Stomach (tissue), 9 donors: ENCODE measurements around the gene HDAC3. TPM values are rescaled to one million over a fixed set of nuclear protein-coding genes. Genes with fewer than 3 reads are reported as not detected.
A peak's percentile ranks its signal among the peaks of the same experiment; 100 is the strongest.

Experiments
- DNase-seq, 2 donors: peaks; one replicate each; pipeline versions ENCODE4 v3.0.0 to v3.0.0-alpha.2; 2013 to 2019
- H3K27ac ChIP-seq, 5 donors: fragments of 200-600 bp in 4 of 5; sonication (generic) in 4 of 5; one replicate each; pipeline ENCODE4 v1.5.1; 2013 to 2019; ENCODE audit warnings: mild to moderate bottlenecking in 1 of 5, moderate library complexity in 1 of 5
- H3K27me3 ChIP-seq, 3 donors: fragments of 200-600 bp; sonication (generic); one replicate each; pipeline ENCODE4 v1.5.1; 2017 to 2019; ENCODE audit warnings: mixed run types in 1 of 3
- H3K36me3 ChIP-seq, 4 donors: fragments of 200-600 bp; sonication (generic); 1 replicate in 3 of 4; 2 replicates in 1 of 4; pipeline ENCODE4 v1.5.1; 2016 to 2019
- H3K4me1 ChIP-seq, 4 donors: fragments of 200-600 bp; sonication (generic); one replicate each; pipeline ENCODE4 v1.5.1; 2016 to 2019
- H3K4me3 ChIP-seq, 4 donors: fragments of 200-600 bp; sonication (generic) in 3 of 4; one replicate each; pipeline ENCODE4 v1.5.1; 2016 to 2019; ENCODE audit warnings: mild to moderate bottlenecking in 1 of 4
- H3K9me3 ChIP-seq, 4 donors: fragments of 200-600 bp; sonication (generic); one replicate each; pipeline ENCODE4 v1.5.1; 2016 to 2019
- EP300 ChIP-seq: sonication (generic); formaldehyde crosslinking; IDR thresholded peaks from one replicate; pipeline ENCODE4 v1.6.1; 2017; ENCODE audit warnings: antibody characterized with exemption
- POLR2A ChIP-seq, 4 donors: fragments of 450-650 bp; IDR thresholded peaks; one replicate each; pipeline ENCODE4 v1.6.1; 2016; ENCODE audit warnings: antibody characterized with exemption in 4 of 4, control low read depth in 2 of 4, mild to moderate bottlenecking in 1 of 4, moderate library complexity in 1 of 4
- POLR2AphosphoS5 ChIP-seq, 3 donors: sonication (generic); formaldehyde crosslinking; IDR thresholded peaks; one replicate each; pipeline ENCODE4 v1.6.1; 2016; ENCODE audit warnings: antibody characterized with exemption in 3 of 3
- WGBS, 5 donors: extraction: QIAGEN DNeasy Blood & Tissue Kit in 3 of 5; methylation state at CpG; one replicate each; pipeline versions ENCODE4 v1.1.5 to v1.1.7; 2013 to 2018; 5-methylcytosine and 5-hydroxymethylcytosine counted together
- intact Hi-C: fragments of 100-400 bp; cut with DNase I; formaldehyde crosslinking; loops from one replicate; pipeline ENCODE4 v1.15.1; 2023; ENCODE audit warnings: low total_unique reads
- polyA plus RNA-seq, 3 donors: library from polyadenylated mRNA; stranded (reverse); fragments of 200-250 nt; gene quantifications; one replicate each; pipeline ENCODE4 v1.2.3, GENCODE V29; 2013
- total RNA-seq, 5 donors: library from RNA; depleted of rRNA; stranded (reverse); fragments of >200 nt; gene quantifications; one replicate each; pipeline versions ENCODE4 v1.1.0 to v1.2.3, GENCODE V29; 2014 to 2016
- TF ChIP-seq, protein P1 (sequence below), 7 experiments: fragments of 450-650 bp in 4 of 7; fragments of 200-600 bp in 3 of 7; sonication (generic) in 3 of 7; IDR thresholded peaks; one replicate each; pipeline ENCODE4 v1.5.1; 2016 to 2019; ENCODE audit warnings: antibody characterized with exemption in 7 of 7, control low read depth in 2 of 7, mild to moderate bottlenecking in 1 of 7
- donor health status: healthy with polysubstance abuse.
- donor health status: Bipolar disorder and iron deficiency.
- donor health status: healthy.

The HDAC3 gene
- total and polyA plus RNA-seq, 8 donors = 34.7 to 64.3 (median 45.4) TPM

DNA sequence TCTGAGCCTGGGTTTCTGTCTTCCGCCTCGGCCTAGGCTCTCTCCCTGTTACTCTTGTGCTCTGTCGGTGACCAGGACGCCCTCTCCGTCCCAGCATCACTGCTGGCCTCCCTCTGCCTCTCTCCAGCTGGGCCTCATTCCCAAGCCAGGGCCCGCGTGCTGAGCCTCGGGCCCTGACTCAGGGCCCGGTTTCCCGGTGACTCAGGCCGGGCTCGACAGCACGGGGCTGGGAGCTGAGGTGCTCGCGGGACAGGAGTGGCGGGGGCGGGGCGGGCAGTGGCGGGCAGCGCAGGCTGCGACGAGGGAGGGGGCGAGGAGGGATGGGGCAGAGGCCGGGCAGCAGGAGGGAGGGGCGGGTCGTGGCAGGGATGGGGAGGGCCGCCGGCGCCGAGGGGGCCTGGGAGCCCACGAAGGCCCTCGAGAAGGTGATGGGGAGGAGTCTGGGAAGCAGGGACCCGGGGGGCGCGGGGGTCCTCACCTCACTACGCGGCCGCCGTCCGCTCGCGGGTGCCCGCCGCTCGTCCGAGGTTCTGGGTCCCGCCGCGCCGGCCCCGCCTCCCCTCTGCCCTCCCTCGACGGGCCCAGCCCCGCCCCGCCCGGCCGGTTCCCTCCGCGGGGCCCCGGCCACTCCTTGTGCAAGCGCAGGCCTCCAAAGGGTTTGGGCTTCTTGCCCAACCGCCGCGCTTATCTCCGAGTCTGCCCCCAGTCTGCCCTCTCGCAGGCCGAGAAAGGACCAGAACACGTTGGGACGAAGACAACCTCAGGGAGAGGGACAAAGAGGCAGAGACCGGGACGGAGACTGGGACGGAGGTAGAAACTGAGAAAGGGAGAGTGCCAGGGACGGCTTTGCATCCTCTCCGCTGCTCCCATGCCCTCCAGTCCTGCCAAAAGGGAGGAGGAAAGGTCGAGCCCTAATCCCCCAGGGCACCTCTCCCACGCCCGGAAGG, 45.3 kb upstream of the HDAC3 start, which contains the start of gene ARAP3:
TSS of gene ARAP3 (minus strand) at position 536 of the 947 bp plus-strand sequence. CDS start 1,744 bp downstream, outside the sequence.
- intact Hi-C loops = no loop called here
- Histone ChIP-seq H3K27ac (peak within 1 kb of the TSS; percentile 75 to 89 (median 88)), H3K27me3 (no peaks in the 10 kb centered on the region), H3K4me3 (peak within 1 kb of the TSS; percentile 53 to 59 (median 56)), H3K9me3 (no peaks in the 10 kb centered on the region), H3K36me3 (peaks cover 0 to 9% (median 0%) of the 10 kb centered on the region in 4 donors), H3K4me1 (peaks cover 23 to 38% (median 31%) of the 10 kb centered on the region in 4 donors)
- TF ChIP-seq POLR2A (IDR thresholded peaks at IDR 0.05) = no peak
- TF ChIP-seq EP300 = no peak
- TF ChIP-seq POLR2AphosphoS5 (IDR thresholded peaks at IDR 0.05) = peak in 2 of 3 donors; percentile 52 to 66
- TF ChIP-seq, protein P1, sequence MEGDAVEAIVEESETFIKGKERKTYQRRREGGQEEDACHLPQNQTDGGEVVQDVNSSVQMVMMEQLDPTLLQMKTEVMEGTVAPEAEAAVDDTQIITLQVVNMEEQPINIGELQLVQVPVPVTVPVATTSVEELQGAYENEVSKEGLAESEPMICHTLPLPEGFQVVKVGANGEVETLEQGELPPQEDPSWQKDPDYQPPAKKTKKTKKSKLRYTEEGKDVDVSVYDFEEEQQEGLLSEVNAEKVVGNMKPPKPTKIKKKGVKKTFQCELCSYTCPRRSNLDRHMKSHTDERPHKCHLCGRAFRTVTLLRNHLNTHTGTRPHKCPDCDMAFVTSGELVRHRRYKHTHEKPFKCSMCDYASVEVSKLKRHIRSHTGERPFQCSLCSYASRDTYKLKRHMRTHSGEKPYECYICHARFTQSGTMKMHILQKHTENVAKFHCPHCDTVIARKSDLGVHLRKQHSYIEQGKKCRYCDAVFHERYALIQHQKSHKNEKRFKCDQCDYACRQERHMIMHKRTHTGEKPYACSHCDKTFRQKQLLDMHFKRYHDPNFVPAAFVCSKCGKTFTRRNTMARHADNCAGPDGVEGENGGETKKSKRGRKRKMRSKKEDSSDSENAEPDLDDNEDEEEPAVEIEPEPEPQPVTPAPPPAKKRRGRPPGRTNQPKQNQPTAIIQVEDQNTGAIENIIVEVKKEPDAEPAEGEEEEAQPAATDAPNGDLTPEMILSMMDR (IDR thresholded peaks at IDR 0.05) = no peak
- 2 to 4% (median 4%) methylated on average over 48 to 77 of the region's 77 CpGs for WGBS, 5 donors
- peak; percentile 94 to 96 for DNase-seq

DNA sequence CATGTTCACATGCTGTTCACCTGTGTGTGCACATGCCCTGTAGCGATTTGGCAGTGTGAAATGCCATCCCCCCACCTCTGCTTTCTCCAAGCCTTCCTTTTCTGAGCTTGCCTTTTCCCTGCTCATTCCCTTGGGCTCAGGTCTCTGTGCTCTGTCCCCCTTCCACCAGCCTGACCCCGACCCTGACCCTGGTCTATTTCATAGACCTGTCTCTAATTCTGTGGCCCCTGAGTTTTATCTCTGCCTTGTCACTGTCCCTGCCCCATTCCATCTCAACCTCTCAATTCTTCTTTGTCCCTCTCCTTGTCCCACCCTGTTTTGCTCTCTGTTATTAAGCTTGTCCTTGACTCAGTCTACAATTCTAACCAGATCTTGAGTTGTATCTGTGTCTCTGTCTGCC, 44.6 kb upstream of the HDAC3 start:
- Histone ChIP-seq H3K27me3 (no peaks in the 10 kb centered on the region), H3K4me3 (peak overlapping the region; percentile 53 to 59 (median 56)), H3K36me3 (peaks cover 0 to 9% (median 0%) of the 10 kb centered on the region in 4 donors), H3K4me1 (peaks cover 23 to 38% (median 31%) of the 10 kb centered on the region in 4 donors), H3K27ac (peak overlapping the region; percentile 24 to 89 (median 88)), H3K9me3 (no peaks in the 10 kb centered on the region)
- no peak for DNase-seq
- intact Hi-C loops = no loop called here
- TF ChIP-seq POLR2AphosphoS5 (IDR thresholded peaks at IDR 0.05) (no peak), EP300 (no peak), POLR2A (IDR thresholded peaks at IDR 0.05) (no peak)
- TF ChIP-seq, protein P1 (IDR thresholded peaks at IDR 0.05) = no peak
- 23 to 56% (median 46%) methylated on average over 2 of the region's 2 CpGs for WGBS, 5 donors

DNA sequence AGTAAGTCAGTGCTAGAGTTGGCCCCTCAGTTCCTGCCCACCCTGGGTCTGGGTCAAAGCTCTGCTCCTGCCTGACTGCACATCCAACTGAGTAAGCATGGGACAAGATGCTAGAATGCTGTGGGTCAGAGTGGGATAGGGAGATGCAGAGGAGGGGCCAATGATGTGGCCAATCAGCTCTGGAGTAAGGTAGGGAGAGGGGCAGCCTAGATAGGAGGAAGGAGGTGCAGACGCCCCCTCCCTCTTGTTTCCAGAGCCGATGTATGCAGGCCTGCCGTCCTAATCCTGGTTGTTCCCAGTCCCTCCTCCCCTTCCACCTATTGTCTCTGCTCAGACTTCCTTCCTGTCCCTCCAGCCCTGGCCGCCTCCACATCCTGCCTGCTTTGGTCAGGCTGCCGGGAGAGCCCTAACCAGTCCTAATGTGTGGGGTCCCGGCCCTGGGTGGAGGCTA, 44.1 kb upstream of the HDAC3 start:
- H3K36me3 ChIP-seq = peaks cover 0 to 9% (median 0%) of the 10 kb centered on the region in 4 donors
- H3K9me3 ChIP-seq = no peaks in the 10 kb centered on the region
- DNase-seq = peak in 1 of 2 donors; percentile 79
- intact Hi-C loops = no loop called here
- H3K4me3 ChIP-seq = peak overlapping the region; percentile 53 to 59 (median 56)
- no peak for TF ChIP-seq POLR2A (IDR thresholded peaks at IDR 0.05)
- TF ChIP-seq POLR2AphosphoS5 (IDR thresholded peaks at IDR 0.05) = peak in 2 of 3 donors; percentile 23 to 49
- WGBS, 5 donors = 34 to 63% (median 38%) methylated on average over 3 to 6 of the region's 6 CpGs
- no peaks in the 10 kb centered on the region for H3K27me3 ChIP-seq
- H3K27ac ChIP-seq = peak overlapping the region in 4 of 5 donors; percentile 82 to 89 (median 88)
- H3K4me1 ChIP-seq = peaks cover 23 to 38% (median 31%) of the 10 kb centered on the region in 4 donors

DNA sequence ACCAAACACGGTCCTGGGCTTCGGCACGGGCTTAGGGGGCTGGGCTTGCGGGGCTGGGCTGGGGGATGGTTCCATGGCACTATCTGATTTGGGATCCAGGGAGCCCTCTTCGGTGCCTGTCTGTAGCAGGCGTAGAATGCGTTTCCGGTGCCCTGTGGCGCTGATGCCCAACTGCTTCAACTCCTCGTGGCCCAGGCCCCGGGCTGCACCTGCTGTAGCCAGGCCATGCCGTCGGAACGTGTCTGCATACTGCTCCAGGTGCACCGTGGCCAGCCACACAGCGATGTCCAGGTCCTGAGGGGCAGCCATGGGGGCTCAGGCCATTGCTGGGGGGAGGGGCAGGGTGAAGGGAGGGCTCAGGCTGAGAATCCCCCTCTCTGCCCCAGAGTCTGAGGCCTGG, 43.5 kb upstream of the HDAC3 start:
- Histone ChIP-seq H3K27me3 (no peaks in the 10 kb centered on the region), H3K9me3 (no peaks in the 10 kb centered on the region), H3K36me3 (peaks cover 0 to 9% (median 0%) of the 10 kb centered on the region in 4 donors), H3K4me1 (peaks cover 23 to 38% (median 31%) of the 10 kb centered on the region in 4 donors), H3K27ac (peak overlapping the region in 2 of 5 donors; percentile 24 to 89), H3K4me3 (peak overlapping the region in 3 of 4 donors; percentile 53 to 59 (median 54))
- DNase-seq = no peak
- intact Hi-C loops = no loop called here
- TF ChIP-seq EP300 = no peak
- TF ChIP-seq POLR2AphosphoS5 (IDR thresholded peaks at IDR 0.05) = no peak
- TF ChIP-seq POLR2A (IDR thresholded peaks at IDR 0.05) = no peak
- TF ChIP-seq, protein P1 (IDR thresholded peaks at IDR 0.05) = no peak
- 88 to 100% (median 89%) methylated on average over 1 to 16 of the region's 16 CpGs for WGBS, 5 donors
